GM12891 (cell line): ENCODE results near the gene GEMIN8.

Experiments
- POLR2A ChIP-seq: IDR thresholded peaks from 2 replicates; pipeline ENCODE4 v1.6.1; 2011; ENCODE audit warnings: low read depth, low read length, control low read depth
- POLR2AphosphoS5 ChIP-seq: IDR thresholded peaks from 2 replicates; pipeline ENCODE4 v1.6.1; 2011; ENCODE audit warnings: low read depth, low read length, control low read depth

DNA sequence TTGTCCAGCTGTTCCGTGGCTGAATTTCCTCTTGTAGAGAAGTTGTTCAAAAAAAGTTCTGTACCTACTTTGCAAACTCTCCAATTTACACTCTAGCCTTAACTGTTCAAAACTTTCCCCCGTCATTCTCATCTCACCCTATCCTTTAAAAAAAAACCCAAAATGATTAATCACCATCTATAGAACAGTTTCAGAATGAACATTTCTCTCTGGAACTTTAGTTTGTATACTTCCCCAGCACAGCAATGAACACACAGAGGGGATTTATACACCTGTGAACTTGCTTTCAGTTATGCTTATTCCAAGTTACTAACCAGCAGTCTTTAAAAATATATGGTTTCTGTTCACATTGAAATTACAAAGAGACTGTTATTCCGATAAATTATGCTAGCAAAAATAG lies 1.2 kb downstream of the GEMIN8 start:
- TF ChIP-seq POLR2A (no peak), POLR2AphosphoS5 (no peak)
